GM23338 (cell line): ENCODE measurements around the gene CRKL. TPM values are rescaled to one million over a fixed set of nuclear protein-coding genes. Genes with fewer than 3 reads are reported as not detected.
A peak's percentile ranks its signal among the peaks of the same experiment; 100 is the strongest.

Source experiments
- ATAC-seq: fragments of 200-7000 bp; cut with Tn5 transposase; 3 replicates; pipeline ENCODE4 v1.9.1; 2020
- DNase-seq: peaks from one replicate; pipeline ENCODE4 v3.0.0-alpha.2; 2015; ENCODE audit warnings: low spot score
- H2AFZ ChIP-seq: fragments of 200-600 bp; sonication (generic); 2 replicates; pipeline ENCODE4 v1.8.0; 2016; ENCODE audit warnings: antibody characterized with exemption, mild to moderate bottlenecking, moderate library complexity
- H3F3A ChIP-seq: fragments of 200-600 bp; sonication (generic); replicated peaks from 2 replicates; pipeline ENCODE4 v1.8.0; 2017; ENCODE audit warnings: antibody characterized with exemption, mixed run types, low read depth
- H3K27ac ChIP-seq: fragments of 200-600 bp; sonication (generic); 2 replicates; pipeline ENCODE4 v1.6.1; 2016; ENCODE audit warnings: low read depth
- H3K27me3 ChIP-seq: fragments of 200-600 bp; sonication (generic); 2 replicates; pipeline ENCODE4 v1.8.0; 2016; ENCODE audit warnings: mild to moderate bottlenecking, mixed run types, moderate library complexity; ENCODE audit not compliant: insufficient read depth
- H3K36me3 ChIP-seq: fragments of 200-600 bp; sonication (generic); 2 replicates; pipeline ENCODE4 v1.8.0; 2016; ENCODE audit warnings: mild to moderate bottlenecking; ENCODE audit not compliant: insufficient read depth
- H3K4me1 ChIP-seq: fragments of 200-600 bp; sonication (generic); 2 replicates; pipeline ENCODE4 v1.8.0; 2016; ENCODE audit warnings: mild to moderate bottlenecking, moderate library complexity; ENCODE audit not compliant: insufficient read depth
- H3K4me2 ChIP-seq: fragments of 200-600 bp; sonication (generic); 2 replicates; pipeline ENCODE4 v1.7.1; 2017; ENCODE audit warnings: mixed run types
- H3K4me3 ChIP-seq: fragments of 200-600 bp; sonication (generic); 2 replicates; pipeline ENCODE4 v1.6.1; 2016; ENCODE audit warnings: mixed run types
- H3K79me2 ChIP-seq: fragments of 200-600 bp; sonication (generic); replicated peaks from 2 replicates; pipeline ENCODE4 v1.8.0; 2017; ENCODE audit warnings: mild to moderate bottlenecking; ENCODE audit not compliant: insufficient read depth
- H3K9me2 ChIP-seq: fragments of 200-600 bp; sonication (generic); 2 replicates; pipeline ENCODE4 v1.8.0; 2017; ENCODE audit not compliant: insufficient read depth
- H4K20me1 ChIP-seq: fragments of 200-600 bp; sonication (generic); replicated peaks from 2 replicates; pipeline ENCODE4 v1.8.0; 2017; ENCODE audit warnings: mild to moderate bottlenecking; ENCODE audit not compliant: insufficient read depth
- H3K27ac Mint-ChIP-seq: 2 replicates; pipeline ENCODE4 v1.8.0; 2020; ENCODE audit warnings: inconsistent platforms, mild to moderate bottlenecking, moderate library complexity, mixed read lengths
- H3K27me3 Mint-ChIP-seq: 3 replicates; pipeline ENCODE4 v1.8.0; 2022; ENCODE audit warnings: low read depth, mild to moderate bottlenecking, moderate library complexity, mixed read lengths, inconsistent platforms; ENCODE audit not compliant: insufficient read depth, poor library complexity
- H3K36me3 Mint-ChIP-seq: 3 replicates; pipeline ENCODE4 v1.8.0; 2021; ENCODE audit warnings: low read depth, mild to moderate bottlenecking, inconsistent platforms, moderate library complexity, mixed read lengths
- H3K4me1 Mint-ChIP-seq: 3 replicates; pipeline ENCODE4 v1.8.0; 2020; ENCODE audit warnings: mild to moderate bottlenecking, inconsistent platforms, mixed read lengths
- H3K4me3 Mint-ChIP-seq: 3 replicates; pipeline ENCODE4 v1.8.0; 2021; ENCODE audit warnings: moderate library complexity, mild to moderate bottlenecking, inconsistent platforms, mixed read lengths
- H3K9me3 Mint-ChIP-seq: 3 replicates; pipeline ENCODE4 v1.8.0; 2020; ENCODE audit warnings: moderate library complexity, mild to moderate bottlenecking, inconsistent platforms, mixed read lengths
- CREB1 ChIP-seq: fragments of 250-450 bp; sonication (Bioruptor Pico); IDR thresholded peaks from 2 replicates; pipeline ENCODE4 v1.5.0; 2020; ENCODE audit warnings: low read depth, mild to moderate bottlenecking, moderate library complexity
- EZH2 ChIP-seq: fragments of 200-600 bp; sonication (generic); IDR thresholded peaks from one replicate; pipeline ENCODE4 v1.8.0; 2017; ENCODE audit warnings: antibody characterized with exemption, mild to moderate bottlenecking, low read depth; ENCODE audit not compliant: unreplicated experiment
- EZH2phosphoT487 ChIP-seq: fragments of 200-600 bp; sonication (generic); IDR thresholded peaks from one replicate; pipeline ENCODE4 v1.8.1; 2018; ENCODE audit warnings: antibody characterized with exemption; ENCODE audit not compliant: unreplicated experiment
- JUNB ChIP-seq: IDR thresholded peaks from one replicate; pipeline ENCODE4 v1.6.1; 2016; ENCODE audit warnings: antibody characterized with exemption; ENCODE audit not compliant: unreplicated experiment
- NANOG ChIP-seq: IDR thresholded peaks from 2 replicates; pipeline ENCODE4 v1.6.1; 2016; ENCODE audit warnings: antibody characterized with exemption, borderline replicate concordance
- POLR2AphosphoS5 ChIP-seq: IDR thresholded peaks from 2 replicates; pipeline ENCODE4 v1.6.1; 2016; ENCODE audit warnings: antibody characterized with exemption, low read depth
- STAT1 ChIP-seq: IDR thresholded peaks from one replicate; pipeline ENCODE4 v1.6.1; 2016; ENCODE audit warnings: antibody characterized with exemption; ENCODE audit not compliant: unreplicated experiment
- ZNF114 ChIP-seq: fragments of 250-450 bp; sonication (Bioruptor Pico); IDR thresholded peaks from 2 replicates; pipeline ENCODE4 v1.5.0; 2020; ENCODE audit warnings: mild to moderate bottlenecking, moderate library complexity
- ZNF331 ChIP-seq: fragments of 250-450 bp; sonication (Bioruptor Pico); IDR thresholded peaks from 2 replicates; pipeline ENCODE4 v1.5.0; 2020; ENCODE audit warnings: low read depth, mild to moderate bottlenecking, moderate library complexity
- polyA plus RNA-seq: library from polyadenylated mRNA; unstranded; fragments of >200 nt; fragmentation: Nextera tagmentation; extraction: Ambion mirVana; gene quantifications from 2 replicates; pipeline ENCODE4 v1.2.1, GENCODE V29; 2016
- total RNA-seq: library from RNA; depleted of rRNA; stranded (reverse); fragments of >200 nt; shearing (Covaris generic); gene quantifications from 2 replicates; pipeline ENCODE4 v1.2.3, GENCODE V29; 2014
- TF ChIP-seq, protein P1 (sequence below), 2 experiments: fragments of 200-600 bp in 1 of 2; sonication (generic) in 1 of 2; conservative IDR thresholded peaks; 2 replicates each; pipeline versions ENCODE4 v1.5.1 to v1.6.1; 2016 to 2017; ENCODE audit warnings: antibody characterized with exemption in 2 of 2, low read depth in 2 of 2, mild to moderate bottlenecking in 2 of 2, moderate library complexity in 1 of 2
- TF ChIP-seq, protein P2 (sequence below): fragments of 250-450 bp; sonication (Bioruptor Pico); IDR thresholded peaks from 2 replicates; pipeline ENCODE4 v1.5.0; 2020; ENCODE audit warnings: mild to moderate bottlenecking, moderate library complexity
- TF ChIP-seq, protein P3 (sequence below): IDR thresholded peaks from one replicate; pipeline ENCODE4 v1.6.1; 2018; ENCODE audit warnings: antibody characterized with exemption; ENCODE audit not compliant: unreplicated experiment
- TF ChIP-seq, protein P4 (sequence below): IDR thresholded peaks from 2 replicates; pipeline ENCODE4 v1.6.1; 2016; ENCODE audit warnings: antibody characterized with exemption

Gene CRKL
- total and polyA plus RNA-seq, 2 experiments from 2014 or later = 39.5 to 104 TPM

DNA sequence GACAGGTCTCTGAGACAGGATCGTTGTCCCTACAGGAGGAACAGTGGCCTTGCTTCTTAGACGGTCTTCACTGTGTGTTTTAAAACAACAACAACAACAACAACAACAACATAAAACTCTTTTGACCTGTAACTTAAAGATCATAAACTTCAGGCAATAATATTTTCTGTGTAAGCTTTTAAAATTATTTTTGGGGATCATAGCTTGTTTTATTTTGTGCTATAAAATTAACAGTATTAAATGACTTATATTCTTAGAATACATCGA is 36.1 kb downstream of the CRKL start:
- H3K9me3 Mint-ChIP-seq = no peaks in the 10 kb centered on the region
- Histone ChIP-seq H3K4me2 (no peak overlapping the region), H3F3A (peaks cover 16% of the 10 kb centered on the region), H3K4me3 (no peak overlapping the region), H3K79me2 (peaks cover 34% of the 10 kb centered on the region), H3K9me2 (no peaks in the 10 kb centered on the region), H3K27me3 (peaks cover 11% of the 10 kb centered on the region; the same call in 1 of the 2 replicates), H2AFZ (no peak overlapping the region), H3K36me3 (peaks cover 21% of the 10 kb centered on the region), H4K20me1 (peaks cover 44% of the 10 kb centered on the region), H3K27ac (no peak overlapping the region), H3K4me1 (peaks cover 7% of the 10 kb centered on the region; the same call in 1 of the 2 replicates)
- H3K4me1 Mint-ChIP-seq = peaks cover 9% of the 10 kb centered on the region; the same call in 2 of the 3 replicates
- no peak overlapping the region for H3K4me3 Mint-ChIP-seq
- H3K36me3 Mint-ChIP-seq = peaks cover 46% of the 10 kb centered on the region
- DNase-seq (no peak), ATAC-seq (no peak)
- TF ChIP-seq ZNF114 (CRISPR knock-in tag) (no peak), JUNB (no peak), NANOG (no peak), EZH2 (no peak), ZNF331 (CRISPR knock-in tag) (no peak), EZH2phosphoT487 (no peak), STAT1 (no peak), CREB1 (CRISPR knock-in tag) (no peak), POLR2AphosphoS5 (no peak)
- TF ChIP-seq, protein P1, sequence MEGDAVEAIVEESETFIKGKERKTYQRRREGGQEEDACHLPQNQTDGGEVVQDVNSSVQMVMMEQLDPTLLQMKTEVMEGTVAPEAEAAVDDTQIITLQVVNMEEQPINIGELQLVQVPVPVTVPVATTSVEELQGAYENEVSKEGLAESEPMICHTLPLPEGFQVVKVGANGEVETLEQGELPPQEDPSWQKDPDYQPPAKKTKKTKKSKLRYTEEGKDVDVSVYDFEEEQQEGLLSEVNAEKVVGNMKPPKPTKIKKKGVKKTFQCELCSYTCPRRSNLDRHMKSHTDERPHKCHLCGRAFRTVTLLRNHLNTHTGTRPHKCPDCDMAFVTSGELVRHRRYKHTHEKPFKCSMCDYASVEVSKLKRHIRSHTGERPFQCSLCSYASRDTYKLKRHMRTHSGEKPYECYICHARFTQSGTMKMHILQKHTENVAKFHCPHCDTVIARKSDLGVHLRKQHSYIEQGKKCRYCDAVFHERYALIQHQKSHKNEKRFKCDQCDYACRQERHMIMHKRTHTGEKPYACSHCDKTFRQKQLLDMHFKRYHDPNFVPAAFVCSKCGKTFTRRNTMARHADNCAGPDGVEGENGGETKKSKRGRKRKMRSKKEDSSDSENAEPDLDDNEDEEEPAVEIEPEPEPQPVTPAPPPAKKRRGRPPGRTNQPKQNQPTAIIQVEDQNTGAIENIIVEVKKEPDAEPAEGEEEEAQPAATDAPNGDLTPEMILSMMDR (conservative IDR thresholded peaks at IDR 0.05; ENCODE audit: low read depth in 2 of 2) = no peak
- TF ChIP-seq, protein P2, sequence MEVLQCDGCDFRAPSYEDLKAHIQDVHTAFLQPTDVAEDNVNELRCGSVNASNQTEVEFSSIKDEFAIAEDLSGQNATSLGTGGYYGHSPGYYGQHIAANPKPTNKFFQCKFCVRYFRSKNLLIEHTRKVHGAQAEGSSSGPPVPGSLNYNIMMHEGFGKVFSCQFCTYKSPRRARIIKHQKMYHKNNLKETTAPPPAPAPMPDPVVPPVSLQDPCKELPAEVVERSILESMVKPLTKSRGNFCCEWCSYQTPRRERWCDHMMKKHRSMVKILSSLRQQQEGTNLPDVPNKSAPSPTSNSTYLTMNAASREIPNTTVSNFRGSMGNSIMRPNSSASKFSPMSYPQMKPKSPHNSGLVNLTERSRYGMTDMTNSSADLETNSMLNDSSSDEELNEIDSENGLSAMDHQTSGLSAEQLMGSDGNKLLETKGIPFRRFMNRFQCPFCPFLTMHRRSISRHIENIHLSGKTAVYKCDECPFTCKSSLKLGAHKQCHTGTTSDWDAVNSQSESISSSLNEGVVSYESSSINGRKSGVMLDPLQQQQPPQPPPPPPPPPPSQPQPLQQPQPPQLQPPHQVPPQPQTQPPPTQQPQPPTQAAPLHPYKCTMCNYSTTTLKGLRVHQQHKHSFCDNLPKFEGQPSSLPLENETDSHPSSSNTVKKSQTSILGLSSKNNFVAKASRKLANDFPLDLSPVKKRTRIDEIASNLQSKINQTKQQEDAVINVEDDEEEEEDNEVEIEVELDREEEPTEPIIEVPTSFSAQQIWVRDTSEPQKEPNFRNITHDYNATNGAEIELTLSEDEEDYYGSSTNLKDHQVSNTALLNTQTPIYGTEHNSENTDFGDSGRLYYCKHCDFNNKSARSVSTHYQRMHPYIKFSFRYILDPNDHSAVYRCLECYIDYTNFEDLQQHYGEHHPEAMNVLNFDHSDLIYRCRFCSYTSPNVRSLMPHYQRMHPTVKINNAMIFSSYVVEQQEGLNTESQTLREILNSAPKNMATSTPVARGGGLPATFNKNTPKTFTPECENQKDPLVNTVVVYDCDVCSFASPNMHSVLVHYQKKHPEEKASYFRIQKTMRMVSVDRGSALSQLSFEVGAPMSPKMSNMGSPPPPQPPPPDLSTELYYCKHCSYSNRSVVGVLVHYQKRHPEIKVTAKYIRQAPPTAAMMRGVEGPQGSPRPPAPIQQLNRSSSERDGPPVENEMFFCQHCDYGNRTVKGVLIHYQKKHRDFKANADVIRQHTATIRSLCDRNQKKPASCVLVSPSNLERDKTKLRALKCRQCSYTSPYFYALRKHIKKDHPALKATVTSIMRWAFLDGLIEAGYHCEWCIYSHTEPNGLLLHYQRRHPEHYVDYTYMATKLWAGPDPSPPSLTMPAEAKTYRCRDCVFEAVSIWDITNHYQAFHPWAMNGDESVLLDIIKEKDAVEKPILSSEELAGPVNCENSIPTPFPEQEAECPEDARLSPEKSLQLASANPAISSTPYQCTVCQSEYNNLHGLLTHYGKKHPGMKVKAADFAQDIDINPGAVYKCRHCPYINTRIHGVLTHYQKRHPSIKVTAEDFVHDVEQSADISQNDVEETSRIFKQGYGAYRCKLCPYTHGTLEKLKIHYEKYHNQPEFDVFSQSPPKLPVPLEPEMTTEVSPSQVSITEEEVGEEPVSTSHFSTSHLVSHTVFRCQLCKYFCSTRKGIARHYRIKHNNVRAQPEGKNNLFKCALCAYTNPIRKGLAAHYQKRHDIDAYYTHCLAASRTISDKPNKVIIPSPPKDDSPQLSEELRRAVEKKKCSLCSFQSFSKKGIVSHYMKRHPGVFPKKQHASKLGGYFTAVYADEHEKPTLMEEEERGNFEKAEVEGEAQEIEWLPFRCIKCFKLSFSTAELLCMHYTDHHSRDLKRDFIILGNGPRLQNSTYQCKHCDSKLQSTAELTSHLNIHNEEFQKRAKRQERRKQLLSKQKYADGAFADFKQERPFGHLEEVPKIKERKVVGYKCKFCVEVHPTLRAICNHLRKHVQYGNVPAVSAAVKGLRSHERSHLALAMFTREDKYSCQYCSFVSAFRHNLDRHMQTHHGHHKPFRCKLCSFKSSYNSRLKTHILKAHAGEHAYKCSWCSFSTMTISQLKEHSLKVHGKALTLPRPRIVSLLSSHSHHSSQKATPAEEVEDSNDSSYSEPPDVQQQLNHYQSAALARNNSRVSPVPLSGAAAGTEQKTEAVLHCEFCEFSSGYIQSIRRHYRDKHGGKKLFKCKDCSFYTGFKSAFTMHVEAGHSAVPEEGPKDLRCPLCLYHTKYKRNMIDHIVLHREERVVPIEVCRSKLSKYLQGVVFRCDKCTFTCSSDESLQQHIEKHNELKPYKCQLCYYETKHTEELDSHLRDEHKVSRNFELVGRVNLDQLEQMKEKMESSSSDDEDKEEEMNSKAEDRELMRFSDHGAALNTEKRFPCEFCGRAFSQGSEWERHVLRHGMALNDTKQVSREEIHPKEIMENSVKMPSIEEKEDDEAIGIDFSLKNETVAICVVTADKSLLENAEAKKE (CRISPR knock-in tag) = no peak
- TF ChIP-seq, protein P3, sequence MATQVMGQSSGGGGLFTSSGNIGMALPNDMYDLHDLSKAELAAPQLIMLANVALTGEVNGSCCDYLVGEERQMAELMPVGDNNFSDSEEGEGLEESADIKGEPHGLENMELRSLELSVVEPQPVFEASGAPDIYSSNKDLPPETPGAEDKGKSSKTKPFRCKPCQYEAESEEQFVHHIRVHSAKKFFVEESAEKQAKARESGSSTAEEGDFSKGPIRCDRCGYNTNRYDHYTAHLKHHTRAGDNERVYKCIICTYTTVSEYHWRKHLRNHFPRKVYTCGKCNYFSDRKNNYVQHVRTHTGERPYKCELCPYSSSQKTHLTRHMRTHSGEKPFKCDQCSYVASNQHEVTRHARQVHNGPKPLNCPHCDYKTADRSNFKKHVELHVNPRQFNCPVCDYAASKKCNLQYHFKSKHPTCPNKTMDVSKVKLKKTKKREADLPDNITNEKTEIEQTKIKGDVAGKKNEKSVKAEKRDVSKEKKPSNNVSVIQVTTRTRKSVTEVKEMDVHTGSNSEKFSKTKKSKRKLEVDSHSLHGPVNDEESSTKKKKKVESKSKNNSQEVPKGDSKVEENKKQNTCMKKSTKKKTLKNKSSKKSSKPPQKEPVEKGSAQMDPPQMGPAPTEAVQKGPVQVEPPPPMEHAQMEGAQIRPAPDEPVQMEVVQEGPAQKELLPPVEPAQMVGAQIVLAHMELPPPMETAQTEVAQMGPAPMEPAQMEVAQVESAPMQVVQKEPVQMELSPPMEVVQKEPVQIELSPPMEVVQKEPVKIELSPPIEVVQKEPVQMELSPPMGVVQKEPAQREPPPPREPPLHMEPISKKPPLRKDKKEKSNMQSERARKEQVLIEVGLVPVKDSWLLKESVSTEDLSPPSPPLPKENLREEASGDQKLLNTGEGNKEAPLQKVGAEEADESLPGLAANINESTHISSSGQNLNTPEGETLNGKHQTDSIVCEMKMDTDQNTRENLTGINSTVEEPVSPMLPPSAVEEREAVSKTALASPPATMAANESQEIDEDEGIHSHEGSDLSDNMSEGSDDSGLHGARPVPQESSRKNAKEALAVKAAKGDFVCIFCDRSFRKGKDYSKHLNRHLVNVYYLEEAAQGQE = no peak
- TF ChIP-seq, protein P4, sequence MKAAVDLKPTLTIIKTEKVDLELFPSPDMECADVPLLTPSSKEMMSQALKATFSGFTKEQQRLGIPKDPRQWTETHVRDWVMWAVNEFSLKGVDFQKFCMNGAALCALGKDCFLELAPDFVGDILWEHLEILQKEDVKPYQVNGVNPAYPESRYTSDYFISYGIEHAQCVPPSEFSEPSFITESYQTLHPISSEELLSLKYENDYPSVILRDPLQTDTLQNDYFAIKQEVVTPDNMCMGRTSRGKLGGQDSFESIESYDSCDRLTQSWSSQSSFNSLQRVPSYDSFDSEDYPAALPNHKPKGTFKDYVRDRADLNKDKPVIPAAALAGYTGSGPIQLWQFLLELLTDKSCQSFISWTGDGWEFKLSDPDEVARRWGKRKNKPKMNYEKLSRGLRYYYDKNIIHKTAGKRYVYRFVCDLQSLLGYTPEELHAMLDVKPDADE = no peak
- peak overlapping the region; percentile 80; the same call in 1 of the 2 replicates for H3K27ac Mint-ChIP-seq
- H3K27me3 Mint-ChIP-seq = peaks cover 8% of the 10 kb centered on the region
